Liver (tissue), 3 donors: Measurements from ENCODE around the gene TWIST2.

Experiments used
- GABPA ChIP-seq, 2 donors: IDR thresholded peaks in 1 of 2; conservative IDR thresholded peaks in 1 of 2; 2 replicates each; pipeline ENCODE4 v1.6.1; 2016; ENCODE audit warnings: antibody characterized with exemption in 2 of 2, mild to moderate bottlenecking in 1 of 2, moderate library complexity in 1 of 2
- HNF4G ChIP-seq: IDR thresholded peaks from 2 replicates; pipeline ENCODE4 v1.6.1; 2016; ENCODE audit warnings: antibody characterized with exemption
- JUND ChIP-seq, 2 donors: IDR thresholded peaks; 2 replicates each; pipeline ENCODE4 v1.6.1; 2016; ENCODE audit warnings: antibody characterized with exemption in 2 of 2
- SP1 ChIP-seq: IDR thresholded peaks from 2 replicates; pipeline ENCODE4 v1.6.1; 2018; ENCODE audit warnings: antibody characterized with exemption, mild to moderate bottlenecking
- TAF1 ChIP-seq: conservative IDR thresholded peaks from 2 replicates; pipeline ENCODE4 v1.6.1; 2016; ENCODE audit warnings: antibody characterized with exemption, mild to moderate bottlenecking
- YY1 ChIP-seq: IDR thresholded peaks from 2 replicates; pipeline ENCODE4 v1.6.1; 2016; ENCODE audit warnings: antibody characterized with exemption, mild to moderate bottlenecking
- TF ChIP-seq, protein P1 (sequence below): fragments of 150-350 bp; IDR thresholded peaks from 2 replicates; pipeline ENCODE4 v1.5.1; 2017; ENCODE audit warnings: improper control_type of control experiment, low read depth, low read length; ENCODE audit not compliant: missing input control
- TF ChIP-seq, protein P2 (sequence below): IDR thresholded peaks from 2 replicates; pipeline ENCODE4 v1.6.1; 2016; ENCODE audit warnings: antibody characterized with exemption
- TF ChIP-seq, protein P3 (sequence below): IDR thresholded peaks from 2 replicates; pipeline ENCODE4 v1.6.1; 2016; ENCODE audit warnings: antibody characterized with exemption, mild to moderate bottlenecking
- donor health status: healthy.
- donor health status: healthy.

DNA sequence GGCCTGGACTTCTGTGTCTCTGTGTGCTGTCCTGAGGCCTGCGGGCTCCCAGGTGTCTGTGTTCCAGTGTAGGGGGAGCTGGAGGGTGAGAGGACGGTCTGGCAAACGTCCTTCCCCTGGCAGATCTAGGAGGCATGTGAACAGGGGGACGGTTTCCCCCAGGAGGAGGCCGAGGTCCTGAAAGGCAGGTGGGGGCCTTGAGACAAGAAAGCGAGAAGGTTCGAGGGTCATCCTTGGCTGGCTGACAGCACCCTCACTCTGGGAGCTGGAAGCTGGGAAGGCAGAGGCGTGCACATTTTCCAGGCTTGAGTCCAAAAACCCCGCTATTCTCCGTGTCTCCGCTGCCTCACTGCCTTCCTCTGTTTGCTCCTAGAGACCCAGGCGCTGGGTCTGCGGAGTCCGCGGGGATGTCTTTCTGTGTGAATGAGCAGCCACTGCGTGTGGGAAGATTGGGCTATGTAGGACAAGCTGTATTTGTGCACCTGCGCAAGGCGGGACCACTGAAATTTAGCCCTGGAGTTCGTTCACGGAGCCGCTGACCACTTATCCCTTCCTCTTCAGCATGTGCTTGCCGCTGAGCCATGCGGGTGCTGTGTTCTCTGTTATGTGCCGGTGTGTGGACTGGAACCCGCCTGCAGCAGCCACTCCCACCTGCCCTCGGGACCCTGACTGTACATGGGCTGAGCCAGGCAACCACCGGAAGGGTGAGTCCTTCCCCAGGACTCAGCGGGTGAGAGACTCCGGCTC is 43.7 kb downstream of the TWIST2 start:
- TF ChIP-seq, protein P1, sequence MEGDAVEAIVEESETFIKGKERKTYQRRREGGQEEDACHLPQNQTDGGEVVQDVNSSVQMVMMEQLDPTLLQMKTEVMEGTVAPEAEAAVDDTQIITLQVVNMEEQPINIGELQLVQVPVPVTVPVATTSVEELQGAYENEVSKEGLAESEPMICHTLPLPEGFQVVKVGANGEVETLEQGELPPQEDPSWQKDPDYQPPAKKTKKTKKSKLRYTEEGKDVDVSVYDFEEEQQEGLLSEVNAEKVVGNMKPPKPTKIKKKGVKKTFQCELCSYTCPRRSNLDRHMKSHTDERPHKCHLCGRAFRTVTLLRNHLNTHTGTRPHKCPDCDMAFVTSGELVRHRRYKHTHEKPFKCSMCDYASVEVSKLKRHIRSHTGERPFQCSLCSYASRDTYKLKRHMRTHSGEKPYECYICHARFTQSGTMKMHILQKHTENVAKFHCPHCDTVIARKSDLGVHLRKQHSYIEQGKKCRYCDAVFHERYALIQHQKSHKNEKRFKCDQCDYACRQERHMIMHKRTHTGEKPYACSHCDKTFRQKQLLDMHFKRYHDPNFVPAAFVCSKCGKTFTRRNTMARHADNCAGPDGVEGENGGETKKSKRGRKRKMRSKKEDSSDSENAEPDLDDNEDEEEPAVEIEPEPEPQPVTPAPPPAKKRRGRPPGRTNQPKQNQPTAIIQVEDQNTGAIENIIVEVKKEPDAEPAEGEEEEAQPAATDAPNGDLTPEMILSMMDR, result no peak
- TF ChIP-seq, protein P2, sequence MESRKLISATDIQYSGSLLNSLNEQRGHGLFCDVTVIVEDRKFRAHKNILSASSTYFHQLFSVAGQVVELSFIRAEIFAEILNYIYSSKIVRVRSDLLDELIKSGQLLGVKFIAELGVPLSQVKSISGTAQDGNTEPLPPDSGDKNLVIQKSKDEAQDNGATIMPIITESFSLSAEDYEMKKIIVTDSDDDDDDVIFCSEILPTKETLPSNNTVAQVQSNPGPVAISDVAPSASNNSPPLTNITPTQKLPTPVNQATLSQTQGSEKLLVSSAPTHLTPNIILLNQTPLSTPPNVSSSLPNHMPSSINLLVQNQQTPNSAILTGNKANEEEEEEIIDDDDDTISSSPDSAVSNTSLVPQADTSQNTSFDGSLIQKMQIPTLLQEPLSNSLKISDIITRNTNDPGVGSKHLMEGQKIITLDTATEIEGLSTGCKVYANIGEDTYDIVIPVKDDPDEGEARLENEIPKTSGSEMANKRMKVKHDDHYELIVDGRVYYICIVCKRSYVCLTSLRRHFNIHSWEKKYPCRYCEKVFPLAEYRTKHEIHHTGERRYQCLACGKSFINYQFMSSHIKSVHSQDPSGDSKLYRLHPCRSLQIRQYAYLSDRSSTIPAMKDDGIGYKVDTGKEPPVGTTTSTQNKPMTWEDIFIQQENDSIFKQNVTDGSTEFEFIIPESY, result no peak
- TF ChIP-seq HNF4G (no peak), GABPA (IDR thresholded peaks at IDR 0.05 in 1 of 2, conservative IDR thresholded peaks at IDR 0.05 in 1 of 2) (no peak), TAF1 (no peak), YY1 (no peak), SP1 (no peak), JUND (IDR thresholded peaks at IDR 0.05) (no peak)
- TF ChIP-seq, protein P3, sequence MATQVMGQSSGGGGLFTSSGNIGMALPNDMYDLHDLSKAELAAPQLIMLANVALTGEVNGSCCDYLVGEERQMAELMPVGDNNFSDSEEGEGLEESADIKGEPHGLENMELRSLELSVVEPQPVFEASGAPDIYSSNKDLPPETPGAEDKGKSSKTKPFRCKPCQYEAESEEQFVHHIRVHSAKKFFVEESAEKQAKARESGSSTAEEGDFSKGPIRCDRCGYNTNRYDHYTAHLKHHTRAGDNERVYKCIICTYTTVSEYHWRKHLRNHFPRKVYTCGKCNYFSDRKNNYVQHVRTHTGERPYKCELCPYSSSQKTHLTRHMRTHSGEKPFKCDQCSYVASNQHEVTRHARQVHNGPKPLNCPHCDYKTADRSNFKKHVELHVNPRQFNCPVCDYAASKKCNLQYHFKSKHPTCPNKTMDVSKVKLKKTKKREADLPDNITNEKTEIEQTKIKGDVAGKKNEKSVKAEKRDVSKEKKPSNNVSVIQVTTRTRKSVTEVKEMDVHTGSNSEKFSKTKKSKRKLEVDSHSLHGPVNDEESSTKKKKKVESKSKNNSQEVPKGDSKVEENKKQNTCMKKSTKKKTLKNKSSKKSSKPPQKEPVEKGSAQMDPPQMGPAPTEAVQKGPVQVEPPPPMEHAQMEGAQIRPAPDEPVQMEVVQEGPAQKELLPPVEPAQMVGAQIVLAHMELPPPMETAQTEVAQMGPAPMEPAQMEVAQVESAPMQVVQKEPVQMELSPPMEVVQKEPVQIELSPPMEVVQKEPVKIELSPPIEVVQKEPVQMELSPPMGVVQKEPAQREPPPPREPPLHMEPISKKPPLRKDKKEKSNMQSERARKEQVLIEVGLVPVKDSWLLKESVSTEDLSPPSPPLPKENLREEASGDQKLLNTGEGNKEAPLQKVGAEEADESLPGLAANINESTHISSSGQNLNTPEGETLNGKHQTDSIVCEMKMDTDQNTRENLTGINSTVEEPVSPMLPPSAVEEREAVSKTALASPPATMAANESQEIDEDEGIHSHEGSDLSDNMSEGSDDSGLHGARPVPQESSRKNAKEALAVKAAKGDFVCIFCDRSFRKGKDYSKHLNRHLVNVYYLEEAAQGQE, result no peak
